ENCODE results near the gene TPP2.

- TF ChIP-seq CTCF (IDR thresholded peaks at IDR 0.05), result no peak
- no peak for TF ChIP-seq POLR2A (IDR thresholded peaks at IDR 0.05)
- no peak for TF ChIP-seq POLR2AphosphoS5 (IDR thresholded peaks at IDR 0.05)
These were observed 3.3 kb upstream of the TPP2 start for GRCh38 chr13:102593466-102593865.

Data from breast epithelium (tissue), 3 donors.